H9 (cell line): Measurements from ENCODE around the gene TNC. TPM values are rescaled to one million over a fixed set of nuclear protein-coding genes. Genes with fewer than 3 reads are reported as not detected.

Experiments
- DNase-seq: peaks from one replicate; pipeline ENCODE4 v3.0.0-alpha.2; 2017
- H2AFZ ChIP-seq: one replicate; pipeline ENCODE4 v1.6.1; 2013; ENCODE audit warnings: mild to moderate bottlenecking, low read length, control low read depth, moderate library complexity
- H2AK5ac ChIP-seq: 2 replicates; pipeline ENCODE4 v1.6.1; 2013; ENCODE audit warnings: low read length, control low read depth, mixed read lengths; ENCODE audit not compliant: insufficient read length
- H2BK120ac ChIP-seq: one replicate; pipeline ENCODE4 v1.6.1; 2013; ENCODE audit warnings: low read depth, mild to moderate bottlenecking, low read length, control low read depth, inconsistent platforms; ENCODE audit not compliant: poor library complexity, severe bottlenecking
- H2BK12ac ChIP-seq: 2 replicates; pipeline ENCODE4 v1.6.1; 2013; ENCODE audit warnings: low read length, control low read depth, mixed read lengths, low read depth; ENCODE audit not compliant: insufficient read length
- H2BK15ac ChIP-seq: 2 replicates; pipeline ENCODE4 v1.6.1; 2013; ENCODE audit warnings: low read depth, low read length, control low read depth
- H2BK20ac ChIP-seq: one replicate; pipeline ENCODE4 v1.6.1; 2013; ENCODE audit warnings: low read depth, mild to moderate bottlenecking, low read length, control low read depth, inconsistent platforms; ENCODE audit not compliant: poor library complexity, severe bottlenecking
- H2BK5ac ChIP-seq: 2 replicates; pipeline ENCODE4 v1.6.1; 2013; ENCODE audit warnings: low read length, control low read depth, mixed read lengths; ENCODE audit not compliant: insufficient read length
- H3K14ac ChIP-seq: 2 replicates; pipeline ENCODE4 v1.6.1; 2013; ENCODE audit warnings: low read length, control low read depth; ENCODE audit not compliant: insufficient read depth
- H3K18ac ChIP-seq: 2 replicates; pipeline ENCODE4 v1.6.1; 2013; ENCODE audit warnings: low read depth, mild to moderate bottlenecking, mixed read lengths, low read length, control low read depth; ENCODE audit not compliant: insufficient read length
- H3K23ac ChIP-seq: 2 replicates; pipeline ENCODE4 v1.6.1; 2013; ENCODE audit warnings: low read length, control low read depth, mixed read lengths, low read depth; ENCODE audit not compliant: insufficient read length
- H3K23me2 ChIP-seq: 2 replicates; pipeline ENCODE4 v1.6.1; 2013; ENCODE audit warnings: low read depth, mild to moderate bottlenecking, mixed read lengths, low read length, control low read depth; ENCODE audit not compliant: insufficient read length, poor library complexity, severe bottlenecking
- H3K27ac ChIP-seq: 2 replicates; pipeline ENCODE4 v1.5.1; 2013; ENCODE audit warnings: low read length, control low read depth, mixed read lengths, low read depth; ENCODE audit not compliant: insufficient read length
- H3K27me3 ChIP-seq: 2 replicates; pipeline ENCODE4 v1.6.1; 2013; ENCODE audit warnings: low read length, control low read depth, inconsistent platforms; ENCODE audit not compliant: insufficient read depth
- H3K4ac ChIP-seq: 2 replicates; pipeline ENCODE4 v1.6.1; 2013; ENCODE audit warnings: low read depth, mild to moderate bottlenecking, control low read depth, inconsistent platforms, low read length, moderate library complexity
- H3K4me1 ChIP-seq: 2 replicates; pipeline ENCODE4 v1.6.1; 2013; ENCODE audit warnings: low read length, control low read depth, inconsistent platforms; ENCODE audit not compliant: insufficient read depth
- H3K4me2 ChIP-seq: 2 replicates; pipeline ENCODE4 v1.6.1; 2013; ENCODE audit warnings: low read length, control low read depth, mixed read lengths; ENCODE audit not compliant: insufficient read length, insufficient read depth
- H3K56ac ChIP-seq: 2 replicates; pipeline ENCODE4 v1.6.1; 2013; ENCODE audit warnings: low read depth, mild to moderate bottlenecking, mixed read lengths, low read length, control low read depth; ENCODE audit not compliant: insufficient read length
- H3K79me1 ChIP-seq: 2 replicates; pipeline ENCODE4 v1.6.1; 2013; ENCODE audit warnings: low read depth, mild to moderate bottlenecking, moderate library complexity, low read length, control low read depth, inconsistent platforms; ENCODE audit not compliant: insufficient read depth, poor library complexity, severe bottlenecking
- H3K79me2 ChIP-seq: 2 replicates; pipeline ENCODE4 v1.6.1; 2013; ENCODE audit warnings: low read length, control low read depth, inconsistent platforms; ENCODE audit not compliant: insufficient read depth
- H3K9ac ChIP-seq: 2 replicates; pipeline ENCODE4 v1.6.1; 2013; ENCODE audit warnings: low read length, control low read depth, mixed read lengths; ENCODE audit not compliant: insufficient read length; ENCODE audit errors: extremely low read depth
- H3K9me3 ChIP-seq: one replicate; pipeline ENCODE4 v1.6.1; 2013; ENCODE audit warnings: low read depth, low read length, inconsistent platforms; ENCODE audit not compliant: control insufficient read depth
- H3T11ph ChIP-seq: one replicate; pipeline ENCODE4 v1.6.1; 2013; ENCODE audit warnings: mild to moderate bottlenecking, low read length, control low read depth, inconsistent platforms
- H4K20me1 ChIP-seq: one replicate; pipeline ENCODE4 v1.6.1; 2013; ENCODE audit not compliant: control insufficient read depth, insufficient read length, insufficient read depth
- H4K5ac ChIP-seq: 2 replicates; pipeline ENCODE4 v1.6.1; 2013; ENCODE audit warnings: low read depth, mild to moderate bottlenecking, mixed read lengths, low read length, control low read depth; ENCODE audit not compliant: insufficient read length
- H4K8ac ChIP-seq: replicated peaks from 2 replicates; pipeline ENCODE4 v1.6.1; 2013; ENCODE audit warnings: low read length, control low read depth, mixed read lengths, low read depth; ENCODE audit not compliant: insufficient read length
- H4K91ac ChIP-seq: 2 replicates; pipeline ENCODE4 v1.6.1; 2013; ENCODE audit warnings: low read depth, mild to moderate bottlenecking, moderate library complexity, mixed read lengths, low read length, control low read depth; ENCODE audit not compliant: insufficient read length
- H3K27ac Mint-ChIP-seq, 3 experiments: 2 replicates in 2 of 3; 3 replicates in 1 of 3; pipeline ENCODE4 v1.8.0; 2020 to 2021; ENCODE audit warnings: mixed read lengths in 3 of 3, mild to moderate bottlenecking in 1 of 3, moderate library complexity in 1 of 3
- H3K27me3 Mint-ChIP-seq: 2 replicates; pipeline ENCODE4 v1.8.0; 2021; ENCODE audit warnings: low read depth, mild to moderate bottlenecking, moderate library complexity, mixed read lengths
- H3K36me3 Mint-ChIP-seq, 3 experiments: 2 replicates in 2 of 3; 3 replicates in 1 of 3; pipeline ENCODE4 v1.8.0; 2020 to 2021; ENCODE audit warnings: low read depth in 3 of 3, mixed read lengths in 3 of 3; ENCODE audit not compliant: insufficient read depth in 1 of 3
- H3K4me1 Mint-ChIP-seq, 2 experiments: 2 replicates each; pipeline ENCODE4 v1.8.0; 2020; ENCODE audit warnings: mixed read lengths in 2 of 2
- H3K4me3 Mint-ChIP-seq, 2 experiments: 2 replicates in 1 of 2; 3 replicates in 1 of 2; pipeline ENCODE4 v1.8.0; 2020 to 2021; ENCODE audit warnings: mild to moderate bottlenecking in 2 of 2, mixed read lengths in 2 of 2, moderate library complexity in 1 of 2
- H3K9me3 Mint-ChIP-seq, 2 experiments: 2 replicates in 1 of 2; 3 replicates in 1 of 2; pipeline ENCODE4 v1.8.0; 2020; ENCODE audit warnings: mild to moderate bottlenecking in 2 of 2, mixed read lengths in 2 of 2, moderate library complexity in 1 of 2
- CTCF ChIP-seq: fragments of 200-600 bp; sonication (generic); conservative IDR thresholded peaks from 3 replicates; pipeline ENCODE4 v1.8.0; 2021; ENCODE audit warnings: antibody characterized with exemption, mild to moderate bottlenecking
- WGBS: extraction: QIAGEN DNeasy Blood & Tissue Kit; methylation state at CpG from one replicate; pipeline ENCODE4 v1.1.7; 2013; ENCODE audit warnings: missing lambda C conversion rate, low lambda C conversion rate, mixed read lengths; ENCODE audit not compliant: insufficient read length; ENCODE audit errors: extremely low coverage; 5-methylcytosine and 5-hydroxymethylcytosine counted together
- total RNA-seq: library from RNA; stranded (reverse); gene quantifications from 2 replicates; pipeline ENCODE4 v1.2.1, GENCODE V29; 2021

TNC gene
- total RNA-seq, 1 experiment from 2014 or later, result 0.63 TPM

GRCh38 chr9:115036691-115037090 is 81.3 kb downstream of the TNC start:
- H3K79me1 ChIP-seq, result no peaks in the 10 kb centered on the region
- no peak for TF ChIP-seq CTCF
- no peak overlapping the region for H2BK15ac ChIP-seq
- H3K4me1 Mint-ChIP-seq, result no peaks in the 10 kb centered on the region
- no peaks in the 10 kb centered on the region for H3K79me2 ChIP-seq
- H4K91ac ChIP-seq, result no peak overlapping the region
- H4K8ac ChIP-seq, result no peak overlapping the region
- no peak overlapping the region for H2BK20ac ChIP-seq
- no peak overlapping the region; a peak in 1 of 7 replicates for H3K27ac Mint-ChIP-seq
- no CpG with 5 or more reads among the region's 2 CpGs for WGBS
- H4K5ac ChIP-seq, result no peak overlapping the region
- H3K23me2 ChIP-seq, result no peaks in the 10 kb centered on the region
- H3K4me2 ChIP-seq, result no peak overlapping the region
- no peak overlapping the region for H3K27ac ChIP-seq
- H3K14ac ChIP-seq, result no peak overlapping the region
- H4K20me1 ChIP-seq, result no peaks in the 10 kb centered on the region
- no peak overlapping the region for H2BK12ac ChIP-seq
- H3K4ac ChIP-seq, result no peak overlapping the region
- H3K4me1 ChIP-seq, result no peaks in the 10 kb centered on the region
- H2BK5ac ChIP-seq, result no peak overlapping the region
- no peaks in the 10 kb centered on the region for H3K27me3 ChIP-seq
- H3K23ac ChIP-seq, result no peak overlapping the region
- H3K27me3 Mint-ChIP-seq, result peaks cover 30% of the 10 kb centered on the region
- no peak overlapping the region for H2BK120ac ChIP-seq
- H3K36me3 Mint-ChIP-seq, result no peaks in the 10 kb centered on the region
- no peak overlapping the region for H3K56ac ChIP-seq
- peak overlapping the region; percentile 14 for H3K18ac ChIP-seq
- H3K4me3 Mint-ChIP-seq, result no peak overlapping the region
- no peak overlapping the region for H3K9ac ChIP-seq
- H2AFZ ChIP-seq, result no peak overlapping the region
- H3K9me3 ChIP-seq, result no peaks in the 10 kb centered on the region
- DNase-seq, result no peak
- H2AK5ac ChIP-seq, result no peak overlapping the region
- no peaks in the 10 kb centered on the region for H3K9me3 Mint-ChIP-seq
- no peak overlapping the region for H3T11ph ChIP-seq
